ENCODE data around the gene ZMIZ1. TPM values are rescaled to one million over a fixed set of nuclear protein-coding genes. Genes with fewer than 3 reads are reported as not detected.

Gene ZMIZ1
- total RNA-seq, 4 donors from 2014 or later: 71.9 to 104 (median 79.5) TPM

- Histone ChIP-seq H3K27ac (no peak overlapping the region), H3K27me3 (no peaks in the 10 kb centered on the region), H3K9me3 (no peaks in the 10 kb centered on the region), H3K4me3 (no peak overlapping the region), H3K4me1 (peaks cover 46% of the 10 kb centered on the region), H3K36me3 (peaks cover 20% of the 10 kb centered on the region)
- TF ChIP-seq POLR2A (IDR thresholded peaks at IDR 0.05) (no peak), CTCF (IDR thresholded peaks at IDR 0.05) (no peak), POLR2AphosphoS5 (IDR thresholded peaks at IDR 0.05) (no peak), EP300 (IDR thresholded peaks at IDR 0.05) (no peak)
- peak in 1 of 2 donors; percentile 32 for DNase-seq (ENCODE audit: low spot score in 2 of 2)
- 100% methylated on average over 2 of the region's 2 CpGs for WGBS
These were observed 277.2 kb downstream of the ZMIZ1 start for GRCh38 chr10:79346012-79346340.

GRCh38 chr10:79346388-79347225, 277.8 kb downstream of the ZMIZ1 start:
- Histone ChIP-seq H3K4me1 (peaks cover 46% of the 10 kb centered on the region), H3K4me3 (peak overlapping the region; percentile 74), H3K9me3 (no peaks in the 10 kb centered on the region), H3K27me3 (no peaks in the 10 kb centered on the region), H3K36me3 (peaks cover 27% of the 10 kb centered on the region), H3K27ac (no peak overlapping the region)
- DNase-seq (ENCODE audit: low spot score in 2 of 2): peak in 1 of 2 donors; percentile 71
- WGBS: 60% methylated on average over 10 of the region's 12 CpGs
- TF ChIP-seq POLR2AphosphoS5 (IDR thresholded peaks at IDR 0.05) (no peak), EP300 (IDR thresholded peaks at IDR 0.05) (no peak), POLR2A (IDR thresholded peaks at IDR 0.05) (no peak), CTCF (IDR thresholded peaks at IDR 0.05) (no peak)

- WGBS: 0% methylated on average over 15 of the region's 77 CpGs
- peak; percentile 96 for DNase-seq (ENCODE audit: low spot score in 2 of 2)
- peak within 1 kb of the TSS; percentile 87 for H3K27ac ChIP-seq
- peak within 1 kb of the TSS; percentile 74 for H3K4me3 ChIP-seq
- H3K36me3 ChIP-seq: peaks cover 34% of the 10 kb centered on the region
- no peaks in the 10 kb centered on the region for H3K27me3 ChIP-seq
- no peaks in the 10 kb centered on the region for H3K9me3 ChIP-seq
- peak in 2 of 3 donors; percentile 26 to 37 for TF ChIP-seq POLR2AphosphoS5 (IDR thresholded peaks at IDR 0.05)
- TF ChIP-seq CTCF (IDR thresholded peaks at IDR 0.05): peak; percentile 90 to 100
- no peak for TF ChIP-seq EP300 (IDR thresholded peaks at IDR 0.05)
- peak in 1 of 2 donors; percentile 84 for TF ChIP-seq POLR2A (IDR thresholded peaks at IDR 0.05)
- H3K4me1 ChIP-seq: peaks cover 46% of the 10 kb centered on the region
These were observed 278.6 kb downstream of the ZMIZ1 start, which contains the start of gene PPIF for GRCh38 chr10:79347226-79347893. Gene PPIF, plus strand, starts transcription at chr10:79347469. Its CDS starts 80 bp downstream, at chr10:79347549.

- H3K4me1 ChIP-seq: peaks cover 42% of the 10 kb centered on the region
- H3K36me3 ChIP-seq: peaks cover 41% of the 10 kb centered on the region
- under 1% methylated on average over 27 of the region's 34 CpGs for WGBS
- DNase-seq (ENCODE audit: low spot score in 2 of 2): peak; percentile 84 to 85
- H3K9me3 ChIP-seq: no peaks in the 10 kb centered on the region
- H3K4me3 ChIP-seq: peak overlapping the region; percentile 74
- TF ChIP-seq POLR2AphosphoS5 (IDR thresholded peaks at IDR 0.05) (no peak), CTCF (IDR thresholded peaks at IDR 0.05) (no peak), EP300 (IDR thresholded peaks at IDR 0.05) (no peak), POLR2A (IDR thresholded peaks at IDR 0.05) (no peak)
- no peaks in the 10 kb centered on the region for H3K27me3 ChIP-seq
- H3K27ac ChIP-seq: peak overlapping the region; percentile 87
These were observed 279.3 kb downstream of the ZMIZ1 start for GRCh38 chr10:79347894-79348639.

Measured in suprapubic skin (tissue), 4 donors.